ENCODE measurements around the gene SCGN. TPM values are rescaled to one million over a fixed set of nuclear protein-coding genes. Genes with fewer than 3 reads are reported as not detected.

SCGN gene, protein sequence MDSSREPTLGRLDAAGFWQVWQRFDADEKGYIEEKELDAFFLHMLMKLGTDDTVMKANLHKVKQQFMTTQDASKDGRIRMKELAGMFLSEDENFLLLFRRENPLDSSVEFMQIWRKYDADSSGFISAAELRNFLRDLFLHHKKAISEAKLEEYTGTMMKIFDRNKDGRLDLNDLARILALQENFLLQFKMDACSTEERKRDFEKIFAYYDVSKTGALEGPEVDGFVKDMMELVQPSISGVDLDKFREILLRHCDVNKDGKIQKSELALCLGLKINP
- total RNA-seq: under 1 TPM in 1 of 6 donors, not detected in 5; 0.24 TPM

- Histone ChIP-seq H3K27ac (no peak within 1 kb of the TSS), H3K4me1 (peaks cover 0 to 6% (median 0%) of the 10 kb centered on the region in 4 donors), H3K9me3 (no peaks in the 10 kb centered on the region), H3K36me3 (no peaks in the 10 kb centered on the region), H3K27me3 (peaks cover 0 to 4% (median 0%) of the 10 kb centered on the region in 4 donors), H3K4me3 (no peak within 1 kb of the TSS)
- TF ChIP-seq CTCF (IDR thresholded peaks at IDR 0.05): no peak
- TF ChIP-seq POLR2AphosphoS5 (IDR thresholded peaks at IDR 0.05): no peak
- no peak for TF ChIP-seq EP300 (IDR thresholded peaks at IDR 0.05)
- TF ChIP-seq POLR2A (IDR thresholded peaks at IDR 0.05): no peak
- DNase-seq: peak; percentile 44 to 80
- peak in 1 of 2 donors; percentile 73 for ATAC-seq (ENCODE audit: low FRiP score in 2 of 2)
- WGBS, 2 donors: 4 to 14% methylated on average over 5 to 35 of the region's 35 CpGs
Observed at GRCh38 chr6:25652007-25652515, at the start of gene SCGN. SCGN (plus strand) TSS chr6:25652215; CDS start chr6:25652404, 189 bp downstream.

DNA sequence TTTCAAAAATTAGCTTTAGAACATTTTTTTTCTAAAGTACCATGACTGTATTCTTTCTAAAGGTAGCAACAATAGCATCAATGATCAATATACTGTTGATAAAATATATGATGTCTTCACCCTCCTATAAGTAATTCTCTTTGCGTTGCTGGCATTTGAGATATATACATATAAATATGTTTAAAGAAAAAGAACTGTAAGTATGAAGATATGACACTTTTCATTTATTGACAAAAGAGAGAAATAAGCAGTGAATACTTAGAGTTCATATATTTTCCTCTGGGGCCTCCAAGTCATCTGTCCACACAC lies 49.4 kb upstream of the SCGN start:
- Histone ChIP-seq H3K4me1 (no peaks in the 10 kb centered on the region), H3K9me3 (no peaks in the 10 kb centered on the region), H3K27ac (no peak overlapping the region), H3K27me3 (no peaks in the 10 kb centered on the region), H3K36me3 (peaks cover 0 to 15% (median 5%) of the 10 kb centered on the region in 4 donors), H3K4me3 (no peak overlapping the region)
- WGBS, 2 donors: 95 to 96% methylated on average over 1 of the region's 1 CpG
- TF ChIP-seq POLR2A (IDR thresholded peaks at IDR 0.05) (no peak), CTCF (IDR thresholded peaks at IDR 0.05) (peak in 1 of 6 experiments; percentile 5)
- ATAC-seq (ENCODE audit: low FRiP score in 2 of 2) (no peak), DNase-seq (no peak)

- no peaks in the 10 kb centered on the region for H3K9me3 ChIP-seq
- TF ChIP-seq POLR2A (IDR thresholded peaks at IDR 0.05) (no peak), CTCF (IDR thresholded peaks at IDR 0.05) (no peak), EP300 (IDR thresholded peaks at IDR 0.05) (no peak), POLR2AphosphoS5 (IDR thresholded peaks at IDR 0.05) (no peak)
- H3K27me3 ChIP-seq: no peaks in the 10 kb centered on the region
- peaks cover 0 to 15% (median 5%) of the 10 kb centered on the region in 4 donors for H3K36me3 ChIP-seq
- no peak for DNase-seq
- H3K4me1 ChIP-seq: no peaks in the 10 kb centered on the region
- WGBS, 2 donors: 60 to 86% methylated on average over 1 of the region's 1 CpG
- H3K27ac ChIP-seq: no peak overlapping the region
- no peak overlapping the region for H3K4me3 ChIP-seq
- ATAC-seq (ENCODE audit: low FRiP score in 2 of 2): no peak
Observed at GRCh38 chr6:25603251-25603650, 48.8 kb upstream of the SCGN start.

- no peaks in the 10 kb centered on the region for H3K27me3 ChIP-seq
- ATAC-seq (ENCODE audit: low FRiP score in 2 of 2) (no peak), DNase-seq (peak in 1 of 2 donors; percentile 25)
- no peaks in the 10 kb centered on the region for H3K4me1 ChIP-seq
- peaks cover 0 to 19% (median 7%) of the 10 kb centered on the region in 4 donors for H3K36me3 ChIP-seq
- no peak for TF ChIP-seq CTCF (IDR thresholded peaks at IDR 0.05)
- 90 to 94% methylated on average over 5 to 11 of the region's 11 CpGs for whole genome bisulfite sequencing, 2 donors
- no peak overlapping the region for H3K27ac ChIP-seq
- H3K4me3 ChIP-seq: no peak overlapping the region
- H3K9me3 ChIP-seq: no peaks in the 10 kb centered on the region
Observed at GRCh38 chr6:25606151-25606550, 45.9 kb upstream of the SCGN start.

Measured in upper lobe of left lung (tissue), 6 donors.